GM23338 (cell line): ENCODE data around the gene DDN. TPM values are rescaled to one million over a fixed set of nuclear protein-coding genes. Genes with fewer than 3 reads are reported as not detected.

Source experiments
- ATAC-seq: fragments of 200-7000 bp; cut with Tn5 transposase; 3 replicates; pipeline ENCODE4 v1.9.1; 2020
- DNase-seq: peaks from one replicate; pipeline ENCODE4 v3.0.0-alpha.2; 2015; ENCODE audit warnings: low spot score
- H2AFZ ChIP-seq: fragments of 200-600 bp; sonication (generic); 2 replicates; pipeline ENCODE4 v1.8.0; 2016; ENCODE audit warnings: antibody characterized with exemption, mild to moderate bottlenecking, moderate library complexity
- H3F3A ChIP-seq: fragments of 200-600 bp; sonication (generic); replicated peaks from 2 replicates; pipeline ENCODE4 v1.8.0; 2017; ENCODE audit warnings: antibody characterized with exemption, mixed run types, low read depth
- H3K27ac ChIP-seq: fragments of 200-600 bp; sonication (generic); 2 replicates; pipeline ENCODE4 v1.6.1; 2016; ENCODE audit warnings: low read depth
- H3K27me3 ChIP-seq: fragments of 200-600 bp; sonication (generic); 2 replicates; pipeline ENCODE4 v1.8.0; 2016; ENCODE audit warnings: mild to moderate bottlenecking, mixed run types, moderate library complexity; ENCODE audit not compliant: insufficient read depth
- H3K36me3 ChIP-seq: fragments of 200-600 bp; sonication (generic); 2 replicates; pipeline ENCODE4 v1.8.0; 2016; ENCODE audit warnings: mild to moderate bottlenecking; ENCODE audit not compliant: insufficient read depth
- H3K4me1 ChIP-seq: fragments of 200-600 bp; sonication (generic); 2 replicates; pipeline ENCODE4 v1.8.0; 2016; ENCODE audit warnings: mild to moderate bottlenecking, moderate library complexity; ENCODE audit not compliant: insufficient read depth
- H3K4me2 ChIP-seq: fragments of 200-600 bp; sonication (generic); 2 replicates; pipeline ENCODE4 v1.7.1; 2017; ENCODE audit warnings: mixed run types
- H3K4me3 ChIP-seq: fragments of 200-600 bp; sonication (generic); 2 replicates; pipeline ENCODE4 v1.6.1; 2016; ENCODE audit warnings: mixed run types
- H3K79me2 ChIP-seq: fragments of 200-600 bp; sonication (generic); replicated peaks from 2 replicates; pipeline ENCODE4 v1.8.0; 2017; ENCODE audit warnings: mild to moderate bottlenecking; ENCODE audit not compliant: insufficient read depth
- H3K9me2 ChIP-seq: fragments of 200-600 bp; sonication (generic); 2 replicates; pipeline ENCODE4 v1.8.0; 2017; ENCODE audit not compliant: insufficient read depth
- H4K20me1 ChIP-seq: fragments of 200-600 bp; sonication (generic); replicated peaks from 2 replicates; pipeline ENCODE4 v1.8.0; 2017; ENCODE audit warnings: mild to moderate bottlenecking; ENCODE audit not compliant: insufficient read depth
- H3K27ac Mint-ChIP-seq: 2 replicates; pipeline ENCODE4 v1.8.0; 2020; ENCODE audit warnings: inconsistent platforms, mild to moderate bottlenecking, moderate library complexity, mixed read lengths
- H3K27me3 Mint-ChIP-seq: 3 replicates; pipeline ENCODE4 v1.8.0; 2022; ENCODE audit warnings: low read depth, mild to moderate bottlenecking, moderate library complexity, mixed read lengths, inconsistent platforms; ENCODE audit not compliant: insufficient read depth, poor library complexity
- H3K36me3 Mint-ChIP-seq: 3 replicates; pipeline ENCODE4 v1.8.0; 2021; ENCODE audit warnings: low read depth, mild to moderate bottlenecking, inconsistent platforms, moderate library complexity, mixed read lengths
- H3K4me1 Mint-ChIP-seq: 3 replicates; pipeline ENCODE4 v1.8.0; 2020; ENCODE audit warnings: mild to moderate bottlenecking, inconsistent platforms, mixed read lengths
- H3K4me3 Mint-ChIP-seq: 3 replicates; pipeline ENCODE4 v1.8.0; 2021; ENCODE audit warnings: moderate library complexity, mild to moderate bottlenecking, inconsistent platforms, mixed read lengths
- H3K9me3 Mint-ChIP-seq: 3 replicates; pipeline ENCODE4 v1.8.0; 2020; ENCODE audit warnings: moderate library complexity, mild to moderate bottlenecking, inconsistent platforms, mixed read lengths
- CREB1 ChIP-seq: fragments of 250-450 bp; sonication (Bioruptor Pico); IDR thresholded peaks from 2 replicates; pipeline ENCODE4 v1.5.0; 2020; ENCODE audit warnings: low read depth, mild to moderate bottlenecking, moderate library complexity
- CTCF ChIP-seq, 2 experiments: fragments of 200-600 bp in 1 of 2; sonication (generic) in 1 of 2; conservative IDR thresholded peaks; 2 replicates each; pipeline versions ENCODE4 v1.5.1 to v1.6.1; 2016 to 2017; ENCODE audit warnings: antibody characterized with exemption in 2 of 2, low read depth in 2 of 2, mild to moderate bottlenecking in 2 of 2, moderate library complexity in 1 of 2
- EZH2 ChIP-seq: fragments of 200-600 bp; sonication (generic); IDR thresholded peaks from one replicate; pipeline ENCODE4 v1.8.0; 2017; ENCODE audit warnings: antibody characterized with exemption, mild to moderate bottlenecking, low read depth; ENCODE audit not compliant: unreplicated experiment
- EZH2phosphoT487 ChIP-seq: fragments of 200-600 bp; sonication (generic); IDR thresholded peaks from one replicate; pipeline ENCODE4 v1.8.1; 2018; ENCODE audit warnings: antibody characterized with exemption; ENCODE audit not compliant: unreplicated experiment
- NANOG ChIP-seq: IDR thresholded peaks from 2 replicates; pipeline ENCODE4 v1.6.1; 2016; ENCODE audit warnings: antibody characterized with exemption, borderline replicate concordance
- POLR2AphosphoS5 ChIP-seq: IDR thresholded peaks from 2 replicates; pipeline ENCODE4 v1.6.1; 2016; ENCODE audit warnings: antibody characterized with exemption, low read depth
- REST ChIP-seq: IDR thresholded peaks from one replicate; pipeline ENCODE4 v1.6.1; 2018; ENCODE audit warnings: antibody characterized with exemption; ENCODE audit not compliant: unreplicated experiment
- STAT1 ChIP-seq: IDR thresholded peaks from one replicate; pipeline ENCODE4 v1.6.1; 2016; ENCODE audit warnings: antibody characterized with exemption; ENCODE audit not compliant: unreplicated experiment
- ZNF331 ChIP-seq: fragments of 250-450 bp; sonication (Bioruptor Pico); IDR thresholded peaks from 2 replicates; pipeline ENCODE4 v1.5.0; 2020; ENCODE audit warnings: low read depth, mild to moderate bottlenecking, moderate library complexity
- polyA plus RNA-seq: library from polyadenylated mRNA; unstranded; fragments of >200 nt; fragmentation: Nextera tagmentation; extraction: Ambion mirVana; gene quantifications from 2 replicates; pipeline ENCODE4 v1.2.1, GENCODE V29; 2016
- total RNA-seq: library from RNA; depleted of rRNA; stranded (reverse); fragments of >200 nt; shearing (Covaris generic); gene quantifications from 2 replicates; pipeline ENCODE4 v1.2.3, GENCODE V29; 2014
- TF ChIP-seq, protein P1 (sequence below): fragments of 250-450 bp; sonication (Bioruptor Pico); IDR thresholded peaks from 2 replicates; pipeline ENCODE4 v1.5.0; 2020; ENCODE audit warnings: mild to moderate bottlenecking, moderate library complexity

DDN gene
- total and polyA plus RNA-seq, 2 experiments from 2014 or later, result 0.10 TPM; not detected in 1

GRCh38 chr12:48961801-48962200, 37.4 kb downstream of the DDN start:
- ATAC-seq, result no peak
- no peak overlapping the region for H3K4me2 ChIP-seq
- H3F3A ChIP-seq, result peaks cover 17% of the 10 kb centered on the region
- no peaks in the 10 kb centered on the region for H3K36me3 Mint-ChIP-seq
- peaks cover 17% of the 10 kb centered on the region for H3K27me3 Mint-ChIP-seq
- no peaks in the 10 kb centered on the region; the same call in 2 of the 3 replicates for H3K9me3 Mint-ChIP-seq
- H3K4me3 Mint-ChIP-seq, result no peak overlapping the region; the same call in 2 of the 3 replicates
- peaks cover 35% of the 10 kb centered on the region for H3K4me1 Mint-ChIP-seq
- no peaks in the 10 kb centered on the region for H3K9me2 ChIP-seq
- H3K4me3 ChIP-seq, result no peak overlapping the region
- TF ChIP-seq STAT1 (no peak), EZH2 (no peak), NANOG (no peak), POLR2AphosphoS5 (no peak), EZH2phosphoT487 (no peak)
- peaks cover 13% of the 10 kb centered on the region for H3K27me3 ChIP-seq
- no peak overlapping the region for H2AFZ ChIP-seq
- DNase-seq, result no peak
- peaks cover 25% of the 10 kb centered on the region for H3K4me1 ChIP-seq
- no peak overlapping the region for H3K27ac Mint-ChIP-seq
- H3K27ac ChIP-seq, result no peak overlapping the region
- H4K20me1 ChIP-seq, result no peaks in the 10 kb centered on the region
- H3K79me2 ChIP-seq, result peaks cover 4% of the 10 kb centered on the region; the same call in 1 of the 2 replicates
- H3K36me3 ChIP-seq, result no peaks in the 10 kb centered on the region

- Histone ChIP-seq H3K4me3 (no peak overlapping the region), H3K4me2 (no peak overlapping the region), H3K4me1 (peaks cover 20% of the 10 kb centered on the region), H2AFZ (no peak overlapping the region), H3F3A (peaks cover 15% of the 10 kb centered on the region), H3K79me2 (peaks cover 6% of the 10 kb centered on the region; the same call in 1 of the 2 replicates), H3K36me3 (no peaks in the 10 kb centered on the region), H4K20me1 (no peaks in the 10 kb centered on the region), H3K9me2 (no peaks in the 10 kb centered on the region), H3K27ac (no peak overlapping the region), H3K27me3 (peaks cover 9% of the 10 kb centered on the region)
- TF ChIP-seq POLR2AphosphoS5 (no peak), REST (no peak), CTCF (conservative IDR thresholded peaks at IDR 0.05; ENCODE audit: low read depth in 2 of 2) (no peak), NANOG (no peak), EZH2 (no peak), EZH2phosphoT487 (no peak), CREB1 (CRISPR knock-in tag) (no peak), ZNF331 (CRISPR knock-in tag) (no peak)
- TF ChIP-seq, protein P1, sequence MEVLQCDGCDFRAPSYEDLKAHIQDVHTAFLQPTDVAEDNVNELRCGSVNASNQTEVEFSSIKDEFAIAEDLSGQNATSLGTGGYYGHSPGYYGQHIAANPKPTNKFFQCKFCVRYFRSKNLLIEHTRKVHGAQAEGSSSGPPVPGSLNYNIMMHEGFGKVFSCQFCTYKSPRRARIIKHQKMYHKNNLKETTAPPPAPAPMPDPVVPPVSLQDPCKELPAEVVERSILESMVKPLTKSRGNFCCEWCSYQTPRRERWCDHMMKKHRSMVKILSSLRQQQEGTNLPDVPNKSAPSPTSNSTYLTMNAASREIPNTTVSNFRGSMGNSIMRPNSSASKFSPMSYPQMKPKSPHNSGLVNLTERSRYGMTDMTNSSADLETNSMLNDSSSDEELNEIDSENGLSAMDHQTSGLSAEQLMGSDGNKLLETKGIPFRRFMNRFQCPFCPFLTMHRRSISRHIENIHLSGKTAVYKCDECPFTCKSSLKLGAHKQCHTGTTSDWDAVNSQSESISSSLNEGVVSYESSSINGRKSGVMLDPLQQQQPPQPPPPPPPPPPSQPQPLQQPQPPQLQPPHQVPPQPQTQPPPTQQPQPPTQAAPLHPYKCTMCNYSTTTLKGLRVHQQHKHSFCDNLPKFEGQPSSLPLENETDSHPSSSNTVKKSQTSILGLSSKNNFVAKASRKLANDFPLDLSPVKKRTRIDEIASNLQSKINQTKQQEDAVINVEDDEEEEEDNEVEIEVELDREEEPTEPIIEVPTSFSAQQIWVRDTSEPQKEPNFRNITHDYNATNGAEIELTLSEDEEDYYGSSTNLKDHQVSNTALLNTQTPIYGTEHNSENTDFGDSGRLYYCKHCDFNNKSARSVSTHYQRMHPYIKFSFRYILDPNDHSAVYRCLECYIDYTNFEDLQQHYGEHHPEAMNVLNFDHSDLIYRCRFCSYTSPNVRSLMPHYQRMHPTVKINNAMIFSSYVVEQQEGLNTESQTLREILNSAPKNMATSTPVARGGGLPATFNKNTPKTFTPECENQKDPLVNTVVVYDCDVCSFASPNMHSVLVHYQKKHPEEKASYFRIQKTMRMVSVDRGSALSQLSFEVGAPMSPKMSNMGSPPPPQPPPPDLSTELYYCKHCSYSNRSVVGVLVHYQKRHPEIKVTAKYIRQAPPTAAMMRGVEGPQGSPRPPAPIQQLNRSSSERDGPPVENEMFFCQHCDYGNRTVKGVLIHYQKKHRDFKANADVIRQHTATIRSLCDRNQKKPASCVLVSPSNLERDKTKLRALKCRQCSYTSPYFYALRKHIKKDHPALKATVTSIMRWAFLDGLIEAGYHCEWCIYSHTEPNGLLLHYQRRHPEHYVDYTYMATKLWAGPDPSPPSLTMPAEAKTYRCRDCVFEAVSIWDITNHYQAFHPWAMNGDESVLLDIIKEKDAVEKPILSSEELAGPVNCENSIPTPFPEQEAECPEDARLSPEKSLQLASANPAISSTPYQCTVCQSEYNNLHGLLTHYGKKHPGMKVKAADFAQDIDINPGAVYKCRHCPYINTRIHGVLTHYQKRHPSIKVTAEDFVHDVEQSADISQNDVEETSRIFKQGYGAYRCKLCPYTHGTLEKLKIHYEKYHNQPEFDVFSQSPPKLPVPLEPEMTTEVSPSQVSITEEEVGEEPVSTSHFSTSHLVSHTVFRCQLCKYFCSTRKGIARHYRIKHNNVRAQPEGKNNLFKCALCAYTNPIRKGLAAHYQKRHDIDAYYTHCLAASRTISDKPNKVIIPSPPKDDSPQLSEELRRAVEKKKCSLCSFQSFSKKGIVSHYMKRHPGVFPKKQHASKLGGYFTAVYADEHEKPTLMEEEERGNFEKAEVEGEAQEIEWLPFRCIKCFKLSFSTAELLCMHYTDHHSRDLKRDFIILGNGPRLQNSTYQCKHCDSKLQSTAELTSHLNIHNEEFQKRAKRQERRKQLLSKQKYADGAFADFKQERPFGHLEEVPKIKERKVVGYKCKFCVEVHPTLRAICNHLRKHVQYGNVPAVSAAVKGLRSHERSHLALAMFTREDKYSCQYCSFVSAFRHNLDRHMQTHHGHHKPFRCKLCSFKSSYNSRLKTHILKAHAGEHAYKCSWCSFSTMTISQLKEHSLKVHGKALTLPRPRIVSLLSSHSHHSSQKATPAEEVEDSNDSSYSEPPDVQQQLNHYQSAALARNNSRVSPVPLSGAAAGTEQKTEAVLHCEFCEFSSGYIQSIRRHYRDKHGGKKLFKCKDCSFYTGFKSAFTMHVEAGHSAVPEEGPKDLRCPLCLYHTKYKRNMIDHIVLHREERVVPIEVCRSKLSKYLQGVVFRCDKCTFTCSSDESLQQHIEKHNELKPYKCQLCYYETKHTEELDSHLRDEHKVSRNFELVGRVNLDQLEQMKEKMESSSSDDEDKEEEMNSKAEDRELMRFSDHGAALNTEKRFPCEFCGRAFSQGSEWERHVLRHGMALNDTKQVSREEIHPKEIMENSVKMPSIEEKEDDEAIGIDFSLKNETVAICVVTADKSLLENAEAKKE (CRISPR knock-in tag), result no peak
- DNase-seq (no peak), ATAC-seq (no peak)
- Mint-ChIP-seq H3K36me3 (no peaks in the 10 kb centered on the region; the same call in 1 of the 3 replicates), H3K4me1 (peaks cover 32% of the 10 kb centered on the region), H3K4me3 (no peak overlapping the region), H3K9me3 (no peaks in the 10 kb centered on the region; the same call in 2 of the 3 replicates), H3K27me3 (peaks cover 18% of the 10 kb centered on the region), H3K27ac (no peak overlapping the region)
Observed at GRCh38 chr12:48961331-48961730, 37.8 kb downstream of the DDN start.
